NCI-H2196 treated with DMSO at 0.1 percent for 48 hours (cell line): Measurements from ENCODE around the gene WASHC2A.
"Not testable (repeated sequence)": the region's sequence is repeated elsewhere in the genome, so short reads cannot be mapped to it uniquely, and the experiment has no call there.

Experiments used
- DNase-seq: peaks from one replicate; lab custom pipeline; 2025; ENCODE audit not compliant: unreplicated experiment; lab: John Stamatoyannopoulos, UW

The WASHC2A gene

GRCh38 chr10:50132841-50133240 lies 65.1 kb downstream of the WASHC2A start:
- not testable (repeated sequence) for DNase-seq

- not testable (repeated sequence) for DNase-seq
These were observed 75.9 kb downstream of the WASHC2A start for GRCh38 chr10:50143512-50144174.

GRCh38 chr10:50145575-50145974 lies 77.8 kb downstream of the WASHC2A start:
- not testable (repeated sequence) for DNase-seq

GRCh38 chr10:50152792-50153272 lies 85.1 kb downstream of the WASHC2A start:
- no peak for DNase-seq

- DNase-seq = not testable (repeated sequence)
These were observed 90.1 kb downstream of the WASHC2A start for GRCh38 chr10:50157868-50158267.

GRCh38 chr10:50159856-50160255 lies 92.1 kb downstream of the WASHC2A start:
- DNase-seq = not testable (repeated sequence)

- DNase-seq = not testable (repeated sequence)
These were observed 97.3 kb downstream of the WASHC2A start for GRCh38 chr10:50165038-50165437.

GRCh38 chr10:50167833-50168232 lies 100.1 kb downstream of the WASHC2A start:
- DNase-seq = not testable (repeated sequence)

GRCh38 chr10:50169506-50169905 lies 101.8 kb downstream of the WASHC2A start:
- not testable (repeated sequence) for DNase-seq

- DNase-seq = not testable (repeated sequence)
These were observed 107.2 kb downstream of the WASHC2A start for GRCh38 chr10:50174788-50175525.
